Activated naive CD8-positive, alpha-beta T cell treated with anti-CD3 and anti-CD28 coated beads, Interleukin-2, amount 10 ng/mL, durations not matched to agents 7 days and 5 days (primary cell): ENCODE data around the gene RIPK4. TPM values are rescaled to one million over a fixed set of nuclear protein-coding genes. Genes with fewer than 3 reads are reported as not detected.

Source experiments
- ATAC-seq: fragments of 150-1000 bp; cut with Tn5 transposase; one replicate; pipeline ENCODE4 v1.10.0; 2021; ENCODE audit warnings: low read depth, moderate library complexity
- POLR2A ChIA-PET: fragments of 350-600 bp; sonication (Branson Sonifier 250); formaldehyde crosslinking; loops from one replicate; lab custom pipeline; 2021; ENCODE audit warnings: antibody characterized with exemption; lab: Charles Lee
- DNase-seq: peaks from one replicate; pipeline ENCODE4 v3.0.0; 2021
- H3K27ac Mint-ChIP-seq: one replicate; pipeline ENCODE4 v1.8.0; 2022; ENCODE audit warnings: mild to moderate bottlenecking, mixed read lengths
- H3K27me3 Mint-ChIP-seq: one replicate; pipeline ENCODE4 v1.8.0; 2022; ENCODE audit warnings: mild to moderate bottlenecking, moderate library complexity, mixed read lengths
- H3K36me3 Mint-ChIP-seq: one replicate; pipeline ENCODE4 v1.8.0; 2021; ENCODE audit warnings: mild to moderate bottlenecking, mixed read lengths
- H3K4me1 Mint-ChIP-seq: one replicate; pipeline ENCODE4 v1.8.0; 2021; ENCODE audit warnings: mixed read lengths
- H3K4me3 Mint-ChIP-seq: one replicate; pipeline ENCODE4 v1.8.0; 2022; ENCODE audit warnings: mild to moderate bottlenecking, moderate library complexity, mixed read lengths
- H3K9me3 Mint-ChIP-seq: one replicate; pipeline ENCODE4 v1.8.0; 2021; ENCODE audit warnings: mixed read lengths
- total RNA-seq, 2 experiments: library from RNA; stranded (reverse); gene quantifications; one replicate each; pipeline ENCODE4 v1.2.3, GENCODE V29; 2021

The RIPK4 gene
- total RNA-seq, 2 experiments from 2014 or later, result 0.19 to 0.20 TPM

DNA sequence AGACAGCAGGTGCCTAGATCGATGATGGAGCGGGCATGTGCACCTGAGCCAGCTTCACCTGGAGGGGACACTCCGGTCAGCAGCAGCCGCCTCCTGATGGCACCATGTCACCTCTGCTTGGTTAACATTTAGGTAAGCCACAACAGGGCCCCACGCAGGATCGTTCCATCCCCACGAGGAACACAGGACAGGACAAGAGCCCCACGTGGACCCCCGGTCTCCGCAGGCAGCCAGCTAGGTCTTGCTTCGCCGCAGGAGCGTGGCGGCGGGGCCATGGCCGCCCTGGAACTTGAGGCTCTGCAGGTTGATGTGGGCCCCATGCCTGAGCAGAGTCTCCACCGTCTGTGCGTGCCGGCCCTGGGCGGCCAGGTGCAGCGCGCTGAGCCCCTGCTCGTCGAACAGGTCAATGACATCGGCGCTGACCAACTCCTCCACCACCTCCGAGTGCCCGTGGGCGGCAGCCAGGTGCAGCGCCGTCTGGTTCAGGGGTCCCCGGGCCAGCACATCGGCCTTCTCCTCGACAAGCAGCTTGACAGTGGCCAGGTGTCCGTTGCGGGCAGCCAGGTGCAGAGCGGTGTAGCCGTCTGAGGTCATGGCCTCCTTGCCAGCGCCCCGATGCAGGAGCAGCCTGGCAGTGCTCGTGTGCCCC lies 26.1 kb downstream of the RIPK4 start:
- peaks cover under 1% of the 10 kb centered on the region for H3K27me3 Mint-ChIP-seq
- H3K9me3 Mint-ChIP-seq, result no peaks in the 10 kb centered on the region
- H3K4me1 Mint-ChIP-seq, result no peaks in the 10 kb centered on the region
- no peaks in the 10 kb centered on the region for H3K36me3 Mint-ChIP-seq
- no peak overlapping the region for H3K27ac Mint-ChIP-seq
- DNase-seq (no peak), ATAC-seq (no peak)
- H3K4me3 Mint-ChIP-seq, result no peak overlapping the region
- POLR2A ChIA-PET, result no interaction called here

DNA sequence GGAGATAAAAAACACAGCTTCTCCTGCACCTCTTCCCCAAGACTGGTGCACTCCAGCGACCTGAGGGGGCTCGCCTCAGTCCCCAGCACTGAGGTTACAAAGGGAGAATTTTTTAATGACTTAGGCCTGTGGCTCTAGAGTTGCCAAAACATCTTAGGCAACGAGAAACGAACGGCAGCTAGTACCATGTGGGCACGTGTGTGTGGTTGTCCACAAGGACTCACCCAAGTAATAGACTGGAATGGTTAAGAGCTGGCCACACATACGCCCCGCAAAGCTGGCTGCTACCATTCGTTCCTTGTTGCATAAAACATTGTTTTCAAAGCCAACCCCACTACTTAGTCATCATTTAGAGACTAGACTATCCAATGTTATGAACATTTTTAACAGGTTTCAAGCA lies 26.9 kb downstream of the RIPK4 start:
- Mint-ChIP-seq H3K4me1 (no peaks in the 10 kb centered on the region), H3K27ac (no peak overlapping the region), H3K9me3 (no peaks in the 10 kb centered on the region), H3K36me3 (no peaks in the 10 kb centered on the region), H3K4me3 (no peak overlapping the region), H3K27me3 (peaks cover 2% of the 10 kb centered on the region)
- POLR2A ChIA-PET, result no interaction called here
- ATAC-seq, result no peak
- no peak for DNase-seq

DNA sequence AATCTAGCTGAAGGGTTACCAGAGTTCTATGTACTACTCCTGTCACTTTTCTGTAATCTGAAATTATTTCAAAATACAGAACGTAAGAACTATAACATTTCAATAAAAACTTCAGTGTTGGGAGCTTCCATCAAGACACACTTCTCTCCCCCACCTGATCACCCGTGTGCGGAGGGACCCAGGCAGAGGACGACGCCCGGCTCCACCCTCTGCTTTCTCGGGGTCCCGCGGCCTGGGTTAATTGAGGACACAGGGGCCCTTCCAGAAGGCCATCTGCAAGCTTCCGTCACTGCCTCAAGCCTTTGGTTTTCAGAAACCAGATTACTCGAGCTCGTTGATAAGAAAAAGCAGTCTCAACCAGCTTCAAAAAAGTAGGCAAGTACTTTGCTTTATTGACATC lies 27.8 kb downstream of the RIPK4 start:
- no peak for DNase-seq
- Mint-ChIP-seq H3K4me1 (no peaks in the 10 kb centered on the region), H3K4me3 (no peak overlapping the region), H3K27me3 (peaks cover 2% of the 10 kb centered on the region), H3K36me3 (no peaks in the 10 kb centered on the region), H3K27ac (no peak overlapping the region), H3K9me3 (no peaks in the 10 kb centered on the region)
- POLR2A ChIA-PET, result no interaction called here
- ATAC-seq, result no peak

DNA sequence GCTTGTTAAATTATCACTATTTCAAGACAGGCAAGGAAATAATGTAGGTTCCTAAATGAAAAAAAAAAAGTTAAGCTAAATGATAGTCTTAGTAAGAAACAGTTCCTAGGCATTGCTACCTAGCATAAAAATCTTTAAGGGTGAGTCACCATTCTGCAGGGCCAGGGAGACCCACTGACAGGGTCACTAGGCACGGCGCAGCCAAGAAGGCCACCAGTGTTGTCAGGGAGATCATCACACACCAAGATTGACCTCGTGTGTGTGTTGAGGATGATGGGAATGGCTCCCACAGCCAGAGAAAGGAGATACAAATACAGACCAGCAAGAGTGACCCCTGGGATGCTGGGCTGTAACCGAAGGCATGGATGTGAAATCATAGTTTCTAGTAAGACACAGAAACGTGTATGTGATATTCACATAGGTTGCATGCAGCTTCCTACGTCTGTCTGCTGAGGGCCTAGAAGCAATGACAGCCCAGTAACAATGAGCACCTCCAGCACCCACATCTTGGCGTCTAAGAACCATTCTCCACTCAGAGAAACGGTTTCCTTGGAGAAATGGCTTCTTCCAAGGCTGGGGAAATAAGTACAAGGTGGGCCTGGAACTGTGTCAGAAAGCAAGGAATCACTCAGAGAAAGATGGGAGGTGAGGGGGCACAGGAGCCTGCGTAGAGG lies 29.1 kb downstream of the RIPK4 start:
- H3K27me3 Mint-ChIP-seq, result peaks cover 8% of the 10 kb centered on the region
- no peak overlapping the region for H3K27ac Mint-ChIP-seq
- no peak overlapping the region for H3K4me3 Mint-ChIP-seq
- H3K36me3 Mint-ChIP-seq, result no peaks in the 10 kb centered on the region
- DNase-seq (no peak), ATAC-seq (no peak)
- POLR2A ChIA-PET, result no interaction called here
- peaks cover 3% of the 10 kb centered on the region for H3K9me3 Mint-ChIP-seq
- H3K4me1 Mint-ChIP-seq, result no peaks in the 10 kb centered on the region

DNA sequence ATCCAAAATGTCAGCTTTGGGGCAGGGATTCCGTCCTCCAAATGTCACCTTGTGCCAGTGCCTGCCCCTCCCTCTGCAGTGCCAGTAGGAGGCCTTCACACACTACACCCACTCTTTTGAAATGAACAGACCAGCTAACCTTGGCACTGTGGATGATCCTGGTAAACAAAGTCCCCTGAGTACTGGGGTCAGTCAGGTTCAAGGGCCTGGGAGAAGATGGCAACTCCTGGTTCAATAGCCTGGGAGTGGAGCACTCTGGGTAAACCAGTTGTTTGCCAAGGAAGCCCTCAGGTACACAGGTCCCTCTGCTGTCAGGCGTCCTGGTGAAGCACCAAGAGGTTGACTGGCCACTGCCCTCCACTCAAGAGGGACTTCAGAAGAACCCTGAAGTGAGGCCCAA lies 30.4 kb downstream of the RIPK4 start:
- no peak overlapping the region for H3K27ac Mint-ChIP-seq
- no peak for ATAC-seq
- no peaks in the 10 kb centered on the region for H3K4me1 Mint-ChIP-seq
- peaks cover 18% of the 10 kb centered on the region for H3K27me3 Mint-ChIP-seq
- no peaks in the 10 kb centered on the region for H3K36me3 Mint-ChIP-seq
- no peak for DNase-seq
- H3K9me3 Mint-ChIP-seq, result peaks cover 5% of the 10 kb centered on the region
- H3K4me3 Mint-ChIP-seq, result no peak overlapping the region
- POLR2A ChIA-PET, result no interaction called here

DNA sequence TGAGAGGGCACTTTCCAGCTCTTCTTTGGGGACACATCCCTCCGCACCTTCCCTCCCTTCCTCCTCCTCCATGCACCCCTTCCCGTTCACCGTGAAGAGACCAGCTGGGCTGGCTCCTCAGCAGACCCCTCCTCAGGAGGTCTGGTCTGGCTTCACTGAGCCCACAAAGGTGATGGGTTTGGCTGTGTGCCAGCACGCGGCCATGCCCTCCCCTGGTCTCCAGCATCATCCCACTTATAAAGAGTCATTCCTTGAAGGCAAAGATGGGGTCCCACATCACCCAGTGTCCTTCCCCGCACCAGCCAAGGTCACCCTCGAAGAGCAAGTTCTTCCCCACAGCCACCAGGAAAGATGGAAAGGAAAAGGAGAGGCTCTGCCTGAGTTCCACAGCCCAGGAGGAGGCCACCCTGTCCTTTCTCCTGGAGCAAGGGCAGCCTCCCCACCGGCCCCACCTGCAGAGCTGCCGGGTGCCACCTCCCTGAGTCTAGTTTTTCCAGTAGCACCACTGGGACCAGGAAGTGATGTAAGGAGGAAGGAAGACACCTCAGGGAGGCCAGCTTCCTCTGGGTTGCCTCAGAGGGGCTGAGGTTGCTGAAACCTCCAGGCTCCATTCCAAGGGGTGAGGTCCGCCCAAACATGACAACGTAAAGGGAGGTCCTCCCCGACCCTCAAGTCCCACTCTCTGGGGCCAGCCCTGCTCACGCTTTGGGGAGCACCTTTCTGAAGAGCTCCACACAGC lies 32.7 kb downstream of the RIPK4 start:
- POLR2A ChIA-PET, result no interaction called here
- Mint-ChIP-seq H3K4me1 (no peaks in the 10 kb centered on the region), H3K4me3 (no peak overlapping the region)

DNA sequence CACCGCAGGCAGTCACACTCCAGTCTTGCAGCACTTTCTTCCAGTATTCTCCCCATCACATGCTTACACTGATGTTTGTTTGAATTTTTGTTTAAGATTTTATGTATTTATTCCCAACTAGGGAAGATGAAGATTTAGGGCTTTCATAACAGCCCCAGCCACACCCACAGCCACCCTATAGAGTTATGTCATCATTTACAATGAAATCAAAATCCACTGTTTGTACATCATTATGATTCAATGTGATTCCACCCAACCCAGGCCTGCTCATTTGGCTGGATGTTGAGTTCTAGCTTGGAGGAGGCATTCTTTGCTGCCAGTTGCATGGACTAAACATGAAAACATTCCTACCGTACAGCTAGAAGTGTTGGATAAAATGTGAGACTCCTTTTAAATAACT lies 35.8 kb downstream of the RIPK4 start:
- Mint-ChIP-seq H3K4me1 (no peaks in the 10 kb centered on the region), H3K36me3 (no peaks in the 10 kb centered on the region), H3K27ac (no peak overlapping the region), H3K27me3 (peaks cover 44% of the 10 kb centered on the region), H3K9me3 (peaks cover 5% of the 10 kb centered on the region), H3K4me3 (no peak overlapping the region)
- POLR2A ChIA-PET, result no interaction called here
- ATAC-seq, result no peak
- no peak for DNase-seq

More for the DNA sequence above, 32.7 kb downstream of the RIPK4 start:
- ATAC-seq, result no peak
- Mint-ChIP-seq H3K27me3 (peaks cover 27% of the 10 kb centered on the region), H3K36me3 (no peaks in the 10 kb centered on the region), H3K9me3 (peaks cover 5% of the 10 kb centered on the region), H3K27ac (no peak overlapping the region)
- DNase-seq, result no peak

DNA sequence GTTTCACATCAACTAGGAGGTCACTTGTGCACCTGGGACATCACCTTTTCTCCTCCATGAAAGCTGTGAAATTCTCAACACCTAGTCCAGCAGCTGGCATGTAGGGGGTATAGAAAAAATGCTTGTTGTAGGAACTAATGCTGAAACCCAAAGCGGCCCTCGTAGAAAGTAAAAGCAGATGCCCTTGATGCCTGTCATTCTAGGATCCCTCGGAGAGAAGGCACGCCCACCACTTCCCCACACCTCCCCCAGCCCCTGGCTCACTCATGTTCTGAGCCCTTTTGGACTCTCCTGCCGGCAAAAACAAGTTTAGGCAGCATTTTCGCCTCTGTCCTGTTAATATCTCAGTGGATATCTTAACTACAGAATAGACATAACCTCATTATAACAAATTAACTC lies 36.5 kb downstream of the RIPK4 start:
- POLR2A ChIA-PET, result no interaction called here
- Mint-ChIP-seq H3K4me1 (no peaks in the 10 kb centered on the region), H3K27ac (no peak overlapping the region), H3K9me3 (peaks cover 5% of the 10 kb centered on the region), H3K4me3 (no peak overlapping the region), H3K27me3 (peaks cover 49% of the 10 kb centered on the region), H3K36me3 (no peaks in the 10 kb centered on the region)
- ATAC-seq (no peak), DNase-seq (no peak)

DNA sequence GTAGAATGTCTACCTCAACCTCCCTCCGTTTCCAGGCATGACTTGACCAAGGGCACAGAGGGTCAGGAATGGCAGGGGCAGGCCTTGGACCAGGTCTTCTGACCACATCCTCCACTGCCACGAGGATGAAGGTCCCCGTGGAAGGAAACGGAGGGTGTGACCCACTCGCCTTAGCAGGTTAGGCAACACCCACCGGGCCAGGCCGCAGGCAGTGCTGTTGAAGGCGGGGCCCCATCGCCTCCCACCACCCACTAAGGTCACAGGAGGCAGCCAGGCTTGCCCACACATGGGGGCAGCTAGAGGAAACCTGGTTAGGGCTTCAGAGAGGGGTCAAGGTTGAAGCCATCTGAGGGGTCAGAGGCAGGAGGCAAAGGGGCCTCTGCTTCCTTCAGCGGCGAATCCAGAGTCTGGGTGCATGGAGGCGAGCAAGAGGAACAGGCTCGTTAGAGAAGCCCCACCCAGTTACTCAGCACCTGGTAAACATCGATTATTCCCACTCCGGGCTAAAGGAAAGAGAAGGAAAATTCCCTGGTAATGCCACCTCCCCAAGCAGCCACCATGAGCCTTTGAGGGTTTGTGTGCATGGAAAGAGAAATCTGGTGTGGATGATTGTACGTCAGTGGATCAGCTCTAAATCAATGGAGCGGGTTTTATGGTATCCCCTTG lies 37.0 kb downstream of the RIPK4 start:
- peaks cover 51% of the 10 kb centered on the region for H3K27me3 Mint-ChIP-seq
- H3K4me1 Mint-ChIP-seq, result no peaks in the 10 kb centered on the region
- POLR2A ChIA-PET, result no interaction called here
- ATAC-seq (no peak), DNase-seq (no peak)
- H3K9me3 Mint-ChIP-seq, result peaks cover 5% of the 10 kb centered on the region
- H3K27ac Mint-ChIP-seq, result no peak overlapping the region
- H3K4me3 Mint-ChIP-seq, result no peak overlapping the region
- H3K36me3 Mint-ChIP-seq, result no peaks in the 10 kb centered on the region

DNA sequence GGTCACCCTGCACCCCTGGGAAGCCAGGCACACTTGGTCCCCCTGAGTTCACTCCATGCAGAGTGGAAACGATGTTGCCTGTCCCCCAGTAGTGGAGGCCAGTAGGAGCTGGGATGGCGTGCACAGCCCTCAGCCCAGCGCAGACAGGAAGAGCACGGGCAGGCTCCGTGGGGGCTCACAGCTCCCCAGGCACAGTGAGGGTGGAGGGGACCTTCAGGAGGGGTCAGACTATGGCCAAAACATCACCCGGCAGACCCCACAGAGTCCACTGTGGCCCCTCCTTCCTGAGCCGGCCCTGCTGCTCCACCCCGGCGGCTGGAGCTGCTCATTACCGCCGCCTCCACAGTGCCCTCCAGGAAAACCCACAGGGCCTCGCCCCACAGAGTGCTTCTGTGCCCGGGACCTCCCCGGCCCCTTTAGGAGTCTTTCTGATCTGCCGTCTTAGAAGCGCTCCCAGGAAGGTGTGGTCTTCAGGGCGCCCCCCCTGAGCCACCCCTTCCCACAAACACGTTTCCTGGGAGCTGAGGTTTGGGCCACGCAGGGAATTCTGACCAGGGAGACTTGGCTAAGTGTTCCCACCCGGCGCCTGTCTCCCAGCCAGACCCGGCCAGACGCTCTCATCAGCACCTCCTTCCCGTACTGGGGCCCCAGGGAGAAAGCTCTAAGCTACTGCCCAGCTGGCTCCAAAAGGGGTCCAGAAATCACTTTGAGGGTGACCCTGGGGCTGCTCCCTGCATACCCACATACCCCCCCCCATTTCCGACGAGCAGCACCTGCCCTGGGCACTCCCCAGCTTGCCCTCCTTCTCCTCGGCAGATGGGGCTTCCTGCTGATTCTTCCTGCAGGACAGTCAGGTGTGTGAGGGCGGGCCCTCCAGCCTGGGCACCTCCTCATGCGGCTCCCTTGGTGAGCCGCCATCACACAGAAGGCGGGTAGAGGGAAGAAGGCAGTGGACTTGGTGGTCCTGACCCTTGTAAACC lies 38.8 kb downstream of the RIPK4 start:
- DNase-seq (no peak), ATAC-seq (no peak)
- no peak overlapping the region for H3K27ac Mint-ChIP-seq
- POLR2A ChIA-PET, result no interaction called here
- no peaks in the 10 kb centered on the region for H3K4me1 Mint-ChIP-seq
- H3K27me3 Mint-ChIP-seq, result peaks cover 62% of the 10 kb centered on the region
- peaks cover 3% of the 10 kb centered on the region for H3K9me3 Mint-ChIP-seq
- no peak overlapping the region for H3K4me3 Mint-ChIP-seq
- no peaks in the 10 kb centered on the region for H3K36me3 Mint-ChIP-seq

DNA sequence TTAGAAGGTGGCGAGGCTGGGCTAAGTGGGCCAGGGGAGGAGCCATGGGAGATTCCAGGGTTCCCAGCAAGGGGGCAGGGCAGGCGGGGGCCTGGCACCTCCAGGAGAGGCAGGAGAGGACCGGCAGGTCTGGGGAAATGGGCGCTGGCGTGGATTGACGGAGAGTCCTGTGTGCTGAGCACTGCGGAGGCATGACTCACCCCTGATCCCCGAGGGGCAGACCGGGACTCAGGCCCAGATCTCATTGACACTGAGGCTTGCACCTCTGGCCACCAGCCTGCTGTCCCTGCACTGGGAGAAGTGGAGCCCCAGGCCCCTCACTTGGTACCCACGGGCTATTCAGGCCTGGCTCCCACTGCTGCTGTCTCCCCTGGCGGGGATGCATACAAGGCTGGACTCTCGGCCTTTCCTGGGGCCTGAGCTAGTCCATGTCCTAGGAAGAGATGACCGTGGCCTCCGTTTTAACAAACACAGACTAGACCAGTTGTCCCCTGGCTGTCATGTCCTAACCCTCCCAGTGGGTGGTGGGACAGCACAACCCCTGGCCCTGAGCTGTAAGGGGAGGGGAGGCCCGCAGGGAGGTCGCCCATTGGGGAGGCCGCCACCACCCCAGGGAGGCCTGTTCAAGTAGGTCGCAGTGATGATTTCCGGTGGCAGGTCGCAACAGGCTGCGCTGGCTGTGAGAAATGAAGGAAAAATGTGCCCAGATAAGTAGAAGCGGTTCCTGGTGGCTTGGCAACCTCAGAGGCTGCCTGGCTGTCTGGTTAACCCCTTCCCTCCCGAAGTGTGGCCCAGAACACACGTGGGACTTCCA lies 39.7 kb downstream of the RIPK4 start:
- H3K36me3 Mint-ChIP-seq, result no peaks in the 10 kb centered on the region
- POLR2A ChIA-PET, result no interaction called here
- H3K4me3 Mint-ChIP-seq, result no peak overlapping the region
- no peak overlapping the region for H3K27ac Mint-ChIP-seq
- H3K27me3 Mint-ChIP-seq, result peaks cover 55% of the 10 kb centered on the region
- no peak for ATAC-seq
- DNase-seq, result no peak
- no peaks in the 10 kb centered on the region for H3K9me3 Mint-ChIP-seq
- no peaks in the 10 kb centered on the region for H3K4me1 Mint-ChIP-seq

DNA sequence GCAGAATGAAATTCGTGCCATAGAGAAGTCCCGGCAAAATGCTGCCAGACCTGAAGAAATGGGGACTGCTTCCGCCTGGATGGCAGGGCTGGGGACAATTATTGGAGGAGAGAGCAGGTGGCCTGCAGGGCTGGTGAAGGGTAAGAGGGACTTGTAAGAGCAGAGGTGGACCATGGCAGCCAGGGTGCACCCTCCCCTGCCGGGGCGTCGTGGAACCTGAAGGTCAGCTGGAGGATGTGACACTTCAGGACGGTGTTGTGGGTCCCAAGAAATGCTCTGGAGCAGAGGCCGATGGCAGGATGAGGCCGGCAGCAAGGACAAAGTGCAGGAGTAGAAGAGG lies 40.3 kb downstream of the RIPK4 start:
- no peak for ATAC-seq
- no peaks in the 10 kb centered on the region for H3K36me3 Mint-ChIP-seq
- H3K9me3 Mint-ChIP-seq, result no peaks in the 10 kb centered on the region
- no peak overlapping the region for H3K27ac Mint-ChIP-seq
- H3K27me3 Mint-ChIP-seq, result peaks cover 54% of the 10 kb centered on the region
- H3K4me3 Mint-ChIP-seq, result no peak overlapping the region
- no peaks in the 10 kb centered on the region for H3K4me1 Mint-ChIP-seq
- DNase-seq, result no peak
- POLR2A ChIA-PET, result no interaction called here
